Muscle layer of duodenum (tissue), 2 donors: ENCODE measurements around the gene TMEM115.

Source experiments
- H3K27ac ChIP-seq: one replicate; pipeline ENCODE4 v1.7.0; 2013; ENCODE audit warnings: mild to moderate bottlenecking, low read length
- H3K27me3 ChIP-seq: one replicate; pipeline ENCODE4 v1.7.0; 2013; ENCODE audit warnings: low read depth, mild to moderate bottlenecking, control low read depth, low read length
- H3K36me3 ChIP-seq, 2 donors: one replicate each; pipeline ENCODE4 v1.7.0; 2013; ENCODE audit warnings: low read length in 2 of 2, control low read depth in 1 of 2, mild to moderate bottlenecking in 1 of 2; ENCODE audit not compliant: insufficient read depth in 2 of 2, control insufficient read depth in 1 of 2
- H3K4me1 ChIP-seq, 2 donors: one replicate each; pipeline ENCODE4 v1.7.0; 2013; ENCODE audit warnings: low read length in 2 of 2, mild to moderate bottlenecking in 2 of 2, control low read depth in 1 of 2, moderate library complexity in 1 of 2; ENCODE audit not compliant: insufficient read depth in 2 of 2, control insufficient read depth in 1 of 2
- H3K4me3 ChIP-seq, 2 donors: one replicate each; pipeline ENCODE4 v1.7.0; 2013; ENCODE audit warnings: low read length in 2 of 2, low read depth in 1 of 2, mild to moderate bottlenecking in 1 of 2
- H3K9me3 ChIP-seq, 2 donors: one replicate each; pipeline ENCODE4 v1.7.0; 2013; ENCODE audit warnings: low read length in 2 of 2, control low read depth in 1 of 2, mild to moderate bottlenecking in 1 of 2; ENCODE audit not compliant: control insufficient read depth in 1 of 2
- donor health status: healthy.

The TMEM115 gene

DNA sequence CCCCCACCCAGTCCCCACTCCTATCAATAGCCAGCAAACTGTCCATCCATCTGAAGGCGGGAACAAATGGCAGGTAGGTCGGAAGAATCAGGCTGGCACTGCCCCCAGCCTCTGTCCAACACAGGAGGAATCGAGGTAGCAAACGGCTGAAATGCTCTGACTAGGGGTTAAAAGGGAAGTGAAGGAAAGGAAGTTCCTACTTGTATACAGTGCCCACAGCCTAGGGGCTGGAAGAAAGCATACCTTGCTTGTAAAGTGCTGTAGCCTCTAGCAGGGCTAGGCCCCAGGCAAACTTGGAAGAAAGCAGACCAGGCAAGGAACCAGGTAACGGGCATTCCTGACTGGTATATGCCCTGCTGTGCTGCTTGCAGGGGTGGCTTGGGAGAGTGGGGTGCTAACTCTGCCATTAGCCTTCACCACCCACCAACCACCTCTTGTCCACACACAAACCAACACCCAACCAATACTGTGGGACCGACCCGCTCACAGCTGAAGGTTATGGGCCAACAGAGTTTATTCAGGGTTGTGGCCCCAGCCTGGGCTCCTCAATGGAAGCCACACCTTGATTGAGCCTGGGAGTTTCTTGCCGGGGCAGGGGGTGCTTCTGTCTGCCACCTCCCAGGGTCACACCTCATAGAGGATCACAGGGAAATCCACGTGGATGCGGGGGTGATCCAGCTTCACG, 33.7 kb downstream of the TMEM115 start:
- Histone ChIP-seq H3K27me3 (no peaks in the 10 kb centered on the region), H3K9me3 (no peaks in the 10 kb centered on the region), H3K27ac (no peak overlapping the region), H3K36me3 (peaks cover 13 to 26% of the 10 kb centered on the region in 2 donors), H3K4me1 (peaks cover 15 to 49% of the 10 kb centered on the region in 2 donors), H3K4me3 (no peak overlapping the region)

DNA sequence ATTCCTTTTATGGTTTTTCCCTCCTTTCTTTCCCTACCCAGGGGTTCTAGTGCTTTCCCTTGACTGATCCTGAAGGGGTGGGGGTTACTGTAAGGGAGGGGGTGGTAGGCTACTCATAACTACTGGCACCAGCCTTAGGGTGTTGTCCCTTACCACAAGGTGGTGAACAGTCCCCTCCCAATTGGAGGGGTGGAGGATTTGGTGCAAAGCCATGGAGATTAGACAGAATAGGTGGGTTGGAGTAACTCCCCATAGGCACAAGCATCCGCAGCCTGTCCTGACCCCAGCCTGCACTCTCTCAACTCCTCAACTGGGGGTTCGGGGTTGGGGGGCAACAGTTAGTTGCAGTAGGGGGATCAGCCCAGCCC, 34.2 kb downstream of the TMEM115 start:
- H3K4me1 ChIP-seq: peaks cover 20 to 54% of the 10 kb centered on the region in 2 donors
- H3K36me3 ChIP-seq: peaks cover 7 to 21% of the 10 kb centered on the region in 2 donors
- no peaks in the 10 kb centered on the region for H3K9me3 ChIP-seq
- H3K4me3 ChIP-seq: no peak overlapping the region
- H3K27ac ChIP-seq: peak overlapping the region; percentile 8
- H3K27me3 ChIP-seq: no peaks in the 10 kb centered on the region

DNA sequence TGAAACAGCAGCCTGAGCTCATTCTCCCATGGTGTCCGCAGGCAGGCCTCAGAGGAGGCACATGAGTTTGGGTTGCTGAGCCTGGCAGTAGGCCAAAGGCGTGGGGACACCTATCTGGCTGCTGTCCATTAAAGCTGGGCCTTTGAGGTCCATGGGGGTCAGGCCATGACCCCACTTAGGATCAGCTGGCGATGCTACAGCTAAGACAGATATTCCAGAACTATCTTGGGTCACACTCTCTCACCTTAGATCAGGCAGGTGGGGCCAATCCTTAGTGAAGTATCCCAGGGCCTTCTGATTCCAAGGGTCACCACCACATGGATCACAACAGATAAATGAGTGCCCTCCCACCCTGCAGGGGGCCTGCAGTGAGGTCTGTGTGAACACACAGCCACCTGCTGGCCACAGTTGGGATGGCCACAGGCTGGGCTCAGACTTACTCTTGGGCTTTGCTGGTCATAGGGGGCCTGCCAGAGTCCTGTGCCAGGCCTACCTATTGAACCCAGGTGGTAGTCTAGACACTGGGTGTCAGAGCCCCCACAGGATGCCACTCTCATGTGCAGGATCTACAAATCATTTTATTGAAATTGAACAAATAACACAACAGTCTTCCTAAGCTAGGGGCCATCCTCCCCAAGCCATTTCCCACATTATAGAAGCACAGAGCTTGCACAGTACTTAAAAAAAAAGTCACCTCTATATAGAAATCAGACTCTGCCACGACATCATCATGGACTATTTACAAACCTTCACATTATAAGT, 34.8 kb downstream of the TMEM115 start:
- H3K27ac ChIP-seq: peak overlapping the region; percentile 46
- peaks cover 5 to 17% of the 10 kb centered on the region in 2 donors for H3K36me3 ChIP-seq
- no peak overlapping the region for H3K4me3 ChIP-seq
- no peaks in the 10 kb centered on the region for H3K9me3 ChIP-seq
- no peaks in the 10 kb centered on the region for H3K27me3 ChIP-seq
- H3K4me1 ChIP-seq: peaks cover 22 to 59% of the 10 kb centered on the region in 2 donors

DNA sequence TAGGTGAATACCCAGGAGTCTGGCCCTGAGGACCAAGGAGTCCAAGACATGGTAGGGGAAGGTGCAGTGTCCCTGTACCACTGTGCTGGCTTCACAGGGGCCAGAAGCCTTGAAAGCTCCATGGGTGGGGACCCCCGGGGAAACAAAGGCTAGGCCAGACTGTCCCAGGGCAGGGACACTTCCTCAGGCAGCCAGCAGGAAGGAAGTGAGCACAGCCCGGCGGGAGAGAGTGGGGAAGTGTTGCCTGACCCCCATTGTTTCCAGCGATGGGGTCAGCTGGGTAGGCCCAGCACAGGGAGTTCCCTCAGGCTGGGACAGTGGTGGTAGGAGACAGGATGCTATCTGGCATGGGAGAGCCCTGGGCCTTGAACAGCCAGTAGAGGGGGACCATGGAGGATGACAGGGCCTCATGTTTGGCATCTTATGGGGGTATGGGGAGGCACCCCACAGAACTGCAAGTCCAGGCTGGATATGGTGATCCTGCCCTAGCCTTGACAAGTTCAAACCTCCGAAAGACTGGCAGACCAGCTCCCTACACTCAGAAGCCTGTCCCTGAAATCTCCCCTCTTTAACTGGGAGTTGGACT, 35.6 kb downstream of the TMEM115 start:
- Histone ChIP-seq H3K36me3 (peaks cover 9 to 22% of the 10 kb centered on the region in 2 donors), H3K4me3 (no peak overlapping the region), H3K27me3 (no peaks in the 10 kb centered on the region), H3K4me1 (peaks cover 27 to 66% of the 10 kb centered on the region in 2 donors), H3K27ac (peak overlapping the region; percentile 91), H3K9me3 (no peaks in the 10 kb centered on the region)

DNA sequence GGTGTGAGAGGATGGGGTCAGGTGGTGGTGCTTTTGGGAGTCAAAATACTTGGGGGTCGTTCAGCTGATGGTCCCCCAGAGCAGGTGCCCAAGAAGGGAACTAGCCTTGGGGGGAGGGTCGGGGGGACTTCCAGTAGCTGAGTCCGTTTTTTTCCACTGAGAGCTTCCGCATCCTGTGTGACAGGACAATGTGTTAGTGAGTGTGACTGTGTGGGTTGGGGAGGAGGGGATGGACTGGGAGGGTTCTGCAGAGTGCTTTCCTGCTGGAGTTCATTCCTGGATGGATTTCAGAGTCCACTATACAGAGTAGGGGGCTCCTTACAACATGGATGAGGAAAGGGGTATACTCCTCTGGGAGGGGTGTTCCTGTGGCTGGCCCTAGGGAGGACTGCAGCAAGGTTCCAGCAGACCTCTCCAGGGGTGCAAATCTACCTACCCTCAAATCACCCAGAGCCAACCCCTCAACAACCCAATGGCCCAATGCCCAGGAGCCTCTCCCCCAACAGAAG, 36.2 kb downstream of the TMEM115 start:
- no peaks in the 10 kb centered on the region for H3K27me3 ChIP-seq
- H3K27ac ChIP-seq: peak overlapping the region; percentile 91
- no peaks in the 10 kb centered on the region for H3K9me3 ChIP-seq
- no peak overlapping the region for H3K4me3 ChIP-seq
- H3K4me1 ChIP-seq: peaks cover 26 to 68% of the 10 kb centered on the region in 2 donors
- peaks cover 13 to 28% of the 10 kb centered on the region in 2 donors for H3K36me3 ChIP-seq

DNA sequence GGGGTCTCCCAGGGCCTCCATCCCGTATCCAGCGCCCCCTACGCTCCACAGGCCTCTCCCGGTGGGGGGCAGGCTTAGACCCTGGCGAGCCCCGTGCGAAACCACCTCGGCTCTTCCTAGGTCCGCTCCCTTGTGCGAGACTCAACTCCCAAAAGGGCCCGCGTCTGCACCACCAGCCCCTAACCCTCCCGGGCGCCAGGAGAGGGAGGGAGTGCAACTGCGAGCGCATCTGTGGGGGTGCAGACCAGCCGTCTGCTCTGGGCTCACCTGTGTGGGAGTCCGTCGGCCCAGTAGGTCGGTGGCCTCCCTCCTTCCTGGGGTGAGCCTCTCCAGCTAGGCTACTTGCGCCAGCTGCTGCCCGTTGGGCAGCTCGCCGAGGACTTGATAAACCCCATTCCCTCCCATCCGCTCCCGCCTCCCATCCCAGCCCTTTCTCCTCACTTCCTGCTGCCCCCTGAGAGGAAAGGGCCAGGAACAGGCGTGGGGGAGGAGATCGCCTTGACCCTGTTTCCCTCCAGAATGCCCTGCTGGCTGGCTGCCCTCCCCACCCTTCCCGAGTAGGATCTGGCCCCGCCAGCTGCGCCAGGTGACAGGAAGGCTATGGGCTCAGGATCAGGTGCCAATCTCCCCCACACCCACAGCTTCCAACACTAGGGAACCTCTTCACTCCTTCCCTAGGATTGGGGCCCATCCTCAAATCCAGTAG, 36.8 kb downstream of the TMEM115 start, which contains the start of gene HYAL2:
Gene HYAL2 (minus strand): TSS at position 360 of the 706 bp plus-strand sequence. CDS start 2,256 bp downstream, outside the sequence.
- Histone ChIP-seq H3K27ac (peak within 1 kb of the TSS; percentile 91), H3K4me3 (peak within 1 kb of the TSS; percentile 87 to 95), H3K27me3 (no peaks in the 10 kb centered on the region), H3K4me1 (peaks cover 30 to 71% of the 10 kb centered on the region in 2 donors), H3K9me3 (no peaks in the 10 kb centered on the region), H3K36me3 (peaks cover 14 to 28% of the 10 kb centered on the region in 2 donors)

DNA sequence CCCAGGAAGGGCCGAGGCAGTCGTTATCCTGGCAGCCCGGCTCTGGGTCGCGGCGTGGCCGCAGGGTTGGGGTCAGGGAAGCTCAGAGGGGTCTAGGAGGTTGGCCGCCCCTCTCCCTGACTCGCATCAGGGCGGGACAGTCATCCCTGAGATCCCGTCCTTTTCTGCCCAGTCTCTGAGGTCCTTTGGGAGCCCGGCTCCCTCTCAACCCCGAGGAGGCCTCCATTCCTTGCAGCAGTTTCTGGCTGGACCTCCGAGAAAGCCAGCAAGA, 37.3 kb downstream of the TMEM115 start:
- Histone ChIP-seq H3K9me3 (no peaks in the 10 kb centered on the region), H3K27ac (peak overlapping the region; percentile 91), H3K4me1 (peaks cover 25 to 71% of the 10 kb centered on the region in 2 donors), H3K36me3 (peaks cover 14 to 28% of the 10 kb centered on the region in 2 donors), H3K27me3 (no peaks in the 10 kb centered on the region), H3K4me3 (peak overlapping the region; percentile 87 to 95)

DNA sequence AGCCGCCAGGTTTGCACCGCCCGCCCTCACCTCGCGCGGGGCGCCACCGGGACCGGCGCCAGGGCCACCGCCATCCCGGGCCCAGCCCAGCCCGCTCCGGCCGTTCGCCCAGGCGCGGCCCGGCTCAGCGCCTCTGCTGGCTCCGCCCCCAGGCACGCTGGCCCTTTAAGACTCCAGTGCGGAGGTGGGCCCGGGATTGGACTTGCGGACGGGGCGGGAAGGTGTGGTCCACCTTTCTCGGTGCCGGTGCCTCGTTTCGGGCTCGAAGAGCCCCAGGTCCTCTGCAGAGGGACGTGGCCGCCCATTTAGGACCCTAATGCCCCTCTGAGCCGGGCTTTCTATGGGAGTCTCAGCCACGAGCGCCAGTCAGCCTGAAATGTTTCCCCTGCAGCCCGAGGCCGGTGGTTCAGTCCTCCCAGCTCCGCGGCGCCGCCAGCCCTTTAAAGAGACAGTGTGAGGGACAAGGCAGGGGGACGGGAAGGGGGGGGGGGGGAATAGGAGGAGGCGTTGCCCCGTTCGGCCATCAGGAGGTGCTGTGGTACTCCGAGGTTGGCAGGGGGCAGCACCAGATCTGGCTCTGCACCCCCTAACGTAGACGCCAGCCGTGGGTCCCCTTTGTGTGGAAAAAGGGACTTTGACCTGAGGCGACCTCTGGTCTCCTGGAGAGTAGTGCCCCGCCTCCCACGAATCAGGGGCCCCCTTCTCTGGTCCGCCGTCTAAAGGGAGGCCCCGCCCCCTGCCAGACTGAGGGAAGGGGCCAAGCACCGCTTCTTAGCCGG, 37.8 kb downstream of the TMEM115 start:
- H3K4me3 ChIP-seq: peak overlapping the region; percentile 87 to 95
- H3K4me1 ChIP-seq: peaks cover 23 to 67% of the 10 kb centered on the region in 2 donors
- no peaks in the 10 kb centered on the region for H3K9me3 ChIP-seq
- H3K27ac ChIP-seq: peak overlapping the region; percentile 91
- no peaks in the 10 kb centered on the region for H3K27me3 ChIP-seq
- H3K36me3 ChIP-seq: peaks cover 14 to 28% of the 10 kb centered on the region in 2 donors

DNA sequence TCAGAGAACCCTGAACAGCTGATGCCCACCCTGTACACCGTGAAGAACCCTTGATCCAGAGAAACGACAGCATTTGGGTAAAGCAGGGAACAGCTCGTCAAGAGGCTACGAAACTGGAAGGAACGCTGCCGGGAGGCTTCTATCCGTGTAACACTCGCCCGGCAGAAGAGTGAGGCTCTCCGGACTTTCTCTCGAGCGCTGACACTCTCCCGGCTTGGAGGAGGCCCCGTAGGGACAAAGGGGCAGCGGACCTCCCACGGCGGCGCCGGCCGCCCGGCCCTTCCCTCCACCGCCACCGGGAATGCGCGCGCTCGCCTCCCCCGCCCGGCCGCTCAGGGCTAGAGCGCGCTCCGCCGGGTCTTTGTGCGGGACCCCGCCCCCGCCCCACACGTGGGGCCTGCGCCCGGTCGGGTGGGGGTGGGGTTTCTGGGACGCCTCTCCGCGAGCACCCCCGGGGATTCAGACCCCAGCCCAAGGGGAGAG, 38.4 kb downstream of the TMEM115 start:
- peaks cover 14 to 21% of the 10 kb centered on the region in 2 donors for H3K36me3 ChIP-seq
- no peaks in the 10 kb centered on the region for H3K9me3 ChIP-seq
- peak overlapping the region; percentile 91 for H3K27ac ChIP-seq
- peaks cover 23 to 66% of the 10 kb centered on the region in 2 donors for H3K4me1 ChIP-seq
- H3K4me3 ChIP-seq: peak overlapping the region; percentile 87 to 95
- H3K27me3 ChIP-seq: no peaks in the 10 kb centered on the region

DNA sequence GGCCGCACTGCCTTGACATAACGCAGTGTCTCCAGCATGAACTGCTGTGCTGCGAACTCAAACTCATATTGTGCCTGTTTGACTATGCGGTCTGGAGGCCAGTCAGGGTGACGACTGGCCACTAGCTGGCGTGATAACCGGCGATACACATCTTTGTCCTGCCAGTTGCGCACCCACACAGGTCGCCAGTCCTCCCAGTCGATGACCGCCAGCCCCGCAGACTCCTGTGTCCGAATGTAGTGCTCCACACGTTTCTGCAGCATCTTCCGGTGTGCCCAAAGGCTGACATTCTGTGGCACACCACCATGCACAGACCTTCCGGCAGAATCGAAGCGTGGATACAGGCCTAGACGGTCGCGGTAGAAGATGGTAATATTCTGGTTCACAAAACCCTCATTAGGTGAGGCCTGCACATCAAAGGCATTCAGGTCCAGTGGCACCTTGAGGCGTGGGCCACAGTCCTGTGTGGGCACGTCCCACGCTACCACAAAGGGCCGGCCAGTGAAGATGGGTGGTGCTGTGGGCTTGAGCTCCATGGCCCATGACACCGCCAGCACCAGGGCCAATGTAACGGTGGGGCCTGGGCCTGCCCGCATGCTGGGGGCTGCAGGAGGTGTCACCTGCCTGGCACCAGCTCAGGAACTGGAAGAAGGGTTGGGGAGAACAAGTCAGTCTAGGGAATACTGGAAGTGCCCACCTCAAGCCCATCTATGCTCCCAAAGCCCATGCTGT, 39.3 kb downstream of the TMEM115 start:
- Histone ChIP-seq H3K9me3 (no peaks in the 10 kb centered on the region), H3K27ac (peak overlapping the region; percentile 91), H3K27me3 (no peaks in the 10 kb centered on the region), H3K4me1 (peaks cover 23 to 65% of the 10 kb centered on the region in 2 donors), H3K4me3 (peak overlapping the region; percentile 87 to 95), H3K36me3 (peaks cover 16 to 17% of the 10 kb centered on the region in 2 donors)
